HG03064 (cell line): ENCODE data around the gene SMYD2.

ENCODE experiments used
- ATAC-seq: cut with Tn5 transposase; IDR thresholded peaks from one replicate; pipeline ENCODE4 v1.9.1; 2021; ENCODE audit warnings: low read depth; ENCODE audit not compliant: unreplicated experiment

The SMYD2 gene

GRCh38 chr1:214281021-214281719 lies at the start of gene SMYD2:
SMYD2 (plus strand) TSS chr1:214281159; CDS start chr1:214281255, 96 bp downstream.
- ATAC-seq: peak; percentile 76

- ATAC-seq: no peak
Observed at GRCh38 chr1:214233856-214234634, 46.9 kb upstream of the SMYD2 start.

GRCh38 chr1:214234635-214235025 lies 46.3 kb upstream of the SMYD2 start:
- ATAC-seq: no peak

- no peak for ATAC-seq
Observed at GRCh38 chr1:214236477-214236876, 44.5 kb upstream of the SMYD2 start.

GRCh38 chr1:214241060-214241459 lies 39.9 kb upstream of the SMYD2 start:
- ATAC-seq: no peak

GRCh38 chr1:214244252-214244651 lies 36.7 kb upstream of the SMYD2 start:
- ATAC-seq: no peak

GRCh38 chr1:214244841-214245240 lies 36.1 kb upstream of the SMYD2 start:
- ATAC-seq: no peak

- no peak for ATAC-seq
Observed at GRCh38 chr1:214247501-214248041, 33.4 kb upstream of the SMYD2 start.

- no peak for ATAC-seq
Observed at GRCh38 chr1:214248311-214249085, 32.5 kb upstream of the SMYD2 start.

GRCh38 chr1:214249651-214250050 lies 31.3 kb upstream of the SMYD2 start:
- ATAC-seq: no peak

GRCh38 chr1:214251354-214251753 lies 29.6 kb upstream of the SMYD2 start:
- ATAC-seq: no peak

- no peak for ATAC-seq
Observed at GRCh38 chr1:214255509-214255908, 25.4 kb upstream of the SMYD2 start.

- no peak for ATAC-seq
Observed at GRCh38 chr1:214259353-214259977, 21.5 kb upstream of the SMYD2 start.

- no peak for ATAC-seq
Observed at GRCh38 chr1:214260561-214261205, 20.3 kb upstream of the SMYD2 start.

GRCh38 chr1:214261206-214262123 lies 19.5 kb upstream of the SMYD2 start:
- peak; percentile 86 for ATAC-seq

GRCh38 chr1:214264196-214264595 lies 16.8 kb upstream of the SMYD2 start:
- no peak for ATAC-seq

- ATAC-seq: no peak
Observed at GRCh38 chr1:214264976-214265375, 16.0 kb upstream of the SMYD2 start.

GRCh38 chr1:214270097-214270650 lies 10.8 kb upstream of the SMYD2 start:
- no peak for ATAC-seq
